Nephron progenitor cell (in vitro differentiated cells): ENCODE measurements around the gene SLX4IP.

Source experiments
- DNase-seq: peaks from one replicate; pipeline ENCODE4 v3.0.0; 2021
- H3K27ac Mint-ChIP-seq: 2 replicates; pipeline ENCODE4 v1.8.0; 2021; ENCODE audit warnings: mild to moderate bottlenecking, moderate library complexity, mixed read lengths
- H3K27me3 Mint-ChIP-seq: 2 replicates; pipeline ENCODE4 v1.8.0; 2021; ENCODE audit warnings: mild to moderate bottlenecking, low read depth, mixed read lengths; ENCODE audit not compliant: poor library complexity
- H3K36me3 Mint-ChIP-seq: 2 replicates; pipeline ENCODE4 v1.8.0; 2021; ENCODE audit warnings: low read depth, mixed read lengths
- H3K4me1 Mint-ChIP-seq: 2 replicates; pipeline ENCODE4 v1.8.0; 2021; ENCODE audit warnings: mixed read lengths
- H3K4me3 Mint-ChIP-seq: 2 replicates; pipeline ENCODE4 v1.8.0; 2021; ENCODE audit warnings: mild to moderate bottlenecking, moderate library complexity, mixed read lengths
- H3K9me3 Mint-ChIP-seq: 2 replicates; pipeline ENCODE4 v1.8.0; 2021; ENCODE audit warnings: mild to moderate bottlenecking, moderate library complexity, mixed read lengths
- CTCF ChIP-seq: fragments of 200-600 bp; sonication (generic); IDR thresholded peaks from 2 replicates; pipeline ENCODE4 v1.5.0; 2021; ENCODE audit warnings: antibody characterized with exemption

The SLX4IP gene

DNA sequence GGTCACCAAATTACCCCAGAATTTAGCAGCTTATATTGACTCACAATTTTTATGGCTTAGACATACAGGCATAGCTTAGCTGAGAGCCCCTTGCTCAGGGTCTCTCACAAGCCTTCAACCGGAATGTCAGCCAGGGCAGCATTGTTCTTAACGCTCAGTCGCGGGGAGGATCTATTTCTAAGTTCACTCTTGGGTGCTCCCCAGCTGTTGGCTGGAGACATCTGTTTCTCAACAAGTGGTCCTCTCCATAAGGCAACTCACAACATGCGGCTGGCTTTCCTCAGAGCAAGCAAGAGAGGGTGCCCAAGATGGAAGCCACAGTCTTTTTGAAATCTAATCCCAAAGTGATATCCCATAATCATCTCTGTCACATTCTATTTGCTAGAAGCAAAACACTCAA lies 46.6 kb downstream of the SLX4IP start:
- no peak for TF ChIP-seq CTCF

DNA sequence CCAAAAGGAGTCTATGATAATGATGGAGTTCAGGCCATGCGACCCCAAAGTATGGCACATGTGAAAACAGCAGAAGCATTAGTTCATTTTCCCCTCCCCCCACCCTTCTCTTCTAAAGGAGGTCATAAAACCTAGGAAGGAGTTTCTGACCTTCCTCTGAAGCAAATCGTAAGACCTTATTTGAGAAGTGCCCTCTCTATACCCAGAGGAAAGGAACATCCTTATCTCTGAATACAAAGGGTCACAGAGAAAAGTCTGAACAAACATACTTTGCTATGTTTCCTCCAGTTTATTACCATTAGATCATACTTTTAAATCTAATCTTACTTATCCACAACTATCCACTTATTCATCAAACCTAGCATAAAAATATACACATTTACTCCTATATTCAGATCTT lies 48.6 kb downstream of the SLX4IP start:
- peaks cover 9% of the 10 kb centered on the region for H3K36me3 Mint-ChIP-seq
- H3K27ac Mint-ChIP-seq: no peak overlapping the region
- TF ChIP-seq CTCF: no peak
- peaks cover 26% of the 10 kb centered on the region for H3K4me1 Mint-ChIP-seq
- H3K9me3 Mint-ChIP-seq: no peaks in the 10 kb centered on the region
- no peak overlapping the region for H3K4me3 Mint-ChIP-seq
- no peaks in the 10 kb centered on the region for H3K27me3 Mint-ChIP-seq
- DNase-seq: no peak

More for the DNA sequence above, 46.6 kb downstream of the SLX4IP start:
- H3K9me3 Mint-ChIP-seq: no peaks in the 10 kb centered on the region
- H3K27ac Mint-ChIP-seq: peak overlapping the region; percentile 84
- peaks cover 9% of the 10 kb centered on the region for H3K36me3 Mint-ChIP-seq
- no peaks in the 10 kb centered on the region for H3K27me3 Mint-ChIP-seq
- H3K4me3 Mint-ChIP-seq: no peak overlapping the region
- DNase-seq: no peak
- peaks cover 32% of the 10 kb centered on the region for H3K4me1 Mint-ChIP-seq

- no peak overlapping the region for H3K4me3 Mint-ChIP-seq
- no peak for DNase-seq
- H3K9me3 Mint-ChIP-seq: no peaks in the 10 kb centered on the region
- no peaks in the 10 kb centered on the region for H3K27me3 Mint-ChIP-seq
- TF ChIP-seq CTCF: no peak
- H3K36me3 Mint-ChIP-seq: peaks cover 6% of the 10 kb centered on the region
- H3K27ac Mint-ChIP-seq: no peak overlapping the region
- H3K4me1 Mint-ChIP-seq: peaks cover 36% of the 10 kb centered on the region
These were observed 52.3 kb downstream of the SLX4IP start for GRCh38 chr20:10487142-10488136.

- DNase-seq: no peak
- H3K27ac Mint-ChIP-seq: no peak overlapping the region
- TF ChIP-seq CTCF: no peak
- no peak overlapping the region for H3K4me3 Mint-ChIP-seq
- H3K4me1 Mint-ChIP-seq: peaks cover 28% of the 10 kb centered on the region
- no peaks in the 10 kb centered on the region for H3K27me3 Mint-ChIP-seq
- H3K36me3 Mint-ChIP-seq: peaks cover 6% of the 10 kb centered on the region
- no peaks in the 10 kb centered on the region for H3K9me3 Mint-ChIP-seq
These were observed 53.4 kb downstream of the SLX4IP start for GRCh38 chr20:10488534-10488933.

GRCh38 chr20:10489853-10490252 lies 54.7 kb downstream of the SLX4IP start:
- H3K27ac Mint-ChIP-seq: no peak overlapping the region
- H3K9me3 Mint-ChIP-seq: no peaks in the 10 kb centered on the region
- peaks cover 2% of the 10 kb centered on the region for H3K36me3 Mint-ChIP-seq
- no peak for TF ChIP-seq CTCF
- peaks cover 22% of the 10 kb centered on the region for H3K4me1 Mint-ChIP-seq
- DNase-seq: no peak
- no peak overlapping the region for H3K4me3 Mint-ChIP-seq
- H3K27me3 Mint-ChIP-seq: no peaks in the 10 kb centered on the region

GRCh38 chr20:10490257-10490656 lies 55.2 kb downstream of the SLX4IP start:
- Mint-ChIP-seq H3K4me1 (peaks cover 22% of the 10 kb centered on the region), H3K27ac (peak overlapping the region; percentile 34), H3K36me3 (no peaks in the 10 kb centered on the region), H3K4me3 (no peak overlapping the region), H3K9me3 (no peaks in the 10 kb centered on the region), H3K27me3 (no peaks in the 10 kb centered on the region)
- no peak for TF ChIP-seq CTCF
- DNase-seq: no peak
